PC-3 (cell line): ENCODE measurements around the gene ZSCAN1.

Source experiments
- CTCF ChIP-seq: fragments of 300-600 bp; sonication (generic); conservative IDR thresholded peaks from 2 replicates; pipeline ENCODE4 v1.5.1; 2017; ENCODE audit warnings: antibody characterized with exemption, low read depth, mild to moderate bottlenecking, low read length
- EZH2 ChIP-seq: fragments of 300-600 bp; sonication (generic); IDR thresholded peaks from one replicate; pipeline ENCODE4 v1.6.1; 2017; ENCODE audit warnings: antibody characterized with exemption, mild to moderate bottlenecking, low read length; ENCODE audit not compliant: unreplicated experiment
- EZH2phosphoT487 ChIP-seq: fragments of 300-600 bp; sonication (generic); IDR thresholded peaks from 2 replicates; pipeline ENCODE4 v1.6.1; 2018; ENCODE audit warnings: mild to moderate bottlenecking, antibody characterized with exemption, low read length, borderline replicate concordance

- TF ChIP-seq EZH2 (no peak), CTCF (no peak), EZH2phosphoT487 (no peak)
Measured at GRCh38 chr19:58091251-58091995, 57.6 kb downstream of the ZSCAN1 start.
